ENCODE results near the gene HSP90AB1.

The HSP90AB1 gene
- long read RNA-seq, transcript HSP90AB1-203 (12 exons, 2,572 nt): major isoform, 10,326 of 12,044 reads
- long read RNA-seq, transcript HSP90AB1-201 (12 exons, 2,582 nt): minor isoform, 55 of 12,044 reads
- long read RNA-seq, partial matches to known transcripts: 1,490 of 12,044 reads
- long read RNA-seq, other reads (novel, unspliced or antisense): 169 of 12,044 reads

DNA sequence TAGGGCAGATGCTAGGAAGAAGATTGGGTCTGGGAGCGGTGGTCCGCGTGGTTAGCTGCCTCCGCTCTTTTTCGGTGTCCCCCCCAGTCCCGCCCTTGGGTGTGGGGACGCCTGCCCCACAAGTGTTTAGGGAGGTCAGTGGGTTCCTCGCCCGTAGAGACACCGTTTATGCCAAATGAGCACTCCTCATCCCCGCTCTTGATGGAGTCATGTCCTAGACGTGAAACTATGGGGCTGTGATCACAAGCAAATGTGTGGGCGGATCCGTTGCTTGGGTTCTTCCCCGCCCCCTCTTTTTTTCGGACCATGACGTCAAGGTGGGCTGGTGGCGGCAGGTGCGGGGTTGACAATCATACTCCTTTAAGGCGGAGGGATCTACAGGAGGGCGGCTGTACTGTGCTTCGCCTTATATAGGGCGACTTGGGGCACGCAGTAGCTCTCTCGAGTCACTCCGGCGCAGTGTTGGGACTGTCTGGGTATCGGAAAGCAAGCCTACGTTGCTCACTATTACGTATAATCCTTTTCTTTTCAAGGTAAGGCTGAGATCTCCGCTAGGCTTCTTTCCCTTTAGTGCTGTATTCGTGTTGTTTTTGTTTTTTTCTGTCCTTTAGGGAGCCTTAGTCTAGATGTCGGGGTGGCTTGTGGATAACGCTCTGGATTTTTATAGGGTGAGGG lies at the start of gene HSP90AB1:
TSS of gene HSP90AB1 (plus strand) at position 439 of the 675 bp plus-strand sequence. CDS start 1,529 bp downstream, outside the sequence.
- peak within 1 kb of the TSS; percentile 59 for H3K4me3 ChIP-seq (replicated peaks; ENCODE audit: insufficient read depth, low read length)
- peak; percentile 97 to 99 for DNase-seq (ENCODE audit: low read depth in 1 of 2, low spot score in 1 of 2)
- H3K27ac ChIP-seq (replicated peaks): peak within 1 kb of the TSS; percentile 92
- no peaks in the 10 kb centered on the region for H3K27me3 ChIP-seq (ENCODE audit: insufficient read depth, poor library complexity, severe bottlenecking)
- no peak for TF ChIP-seq GABPA (IDR thresholded peaks at IDR 0.05; ENCODE audit: low read depth)
- TF ChIP-seq REST (IDR thresholded peaks at IDR 0.05; ENCODE audit: insufficient replicate concordance, low read depth): peak; percentile 82
- TF ChIP-seq POLR2AphosphoS5 (IDR thresholded peaks at IDR 0.05; ENCODE audit: low read depth): peak; percentile 99

DNA sequence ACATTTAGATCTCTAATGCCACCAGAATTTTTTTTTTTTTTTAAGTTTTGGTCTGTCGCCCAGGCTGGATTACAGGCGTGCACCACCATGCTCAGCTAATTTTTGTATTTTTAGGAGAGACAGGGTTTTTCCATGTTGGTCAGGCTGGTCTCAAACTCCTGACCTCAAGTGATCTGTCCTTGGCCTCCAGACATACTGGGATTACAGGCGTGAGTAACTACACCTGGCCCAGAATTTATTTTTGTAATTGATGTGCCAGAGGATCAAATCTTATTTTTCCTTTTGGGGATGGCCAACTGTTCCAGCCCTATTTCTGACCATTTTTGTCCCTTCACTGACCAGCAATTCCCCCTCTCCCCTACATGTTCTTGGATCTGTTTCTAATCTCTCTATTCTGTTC lies 48.2 kb upstream of the HSP90AB1 start:
- H3K27me3 ChIP-seq (ENCODE audit: insufficient read depth, poor library complexity, severe bottlenecking): no peaks in the 10 kb centered on the region
- TF ChIP-seq REST (IDR thresholded peaks at IDR 0.05; ENCODE audit: insufficient replicate concordance, low read depth) (no peak), GABPA (IDR thresholded peaks at IDR 0.05; ENCODE audit: low read depth) (no peak), POLR2AphosphoS5 (IDR thresholded peaks at IDR 0.05; ENCODE audit: low read depth) (no peak), SPI1 (IDR thresholded peaks at IDR 0.05; ENCODE audit: borderline replicate concordance, low read depth) (no peak), CTCF (IDR thresholded peaks at IDR 0.05; ENCODE audit: insufficient read depth, low read length) (no peak)
- H3K4me3 ChIP-seq (replicated peaks; ENCODE audit: insufficient read depth, low read length): no peak overlapping the region
- no peak overlapping the region for H3K27ac ChIP-seq (replicated peaks)
- DNase-seq (ENCODE audit: low read depth in 1 of 2, low spot score in 1 of 2): no peak

GRCh38 chr6:44199883-44200282 lies 47.0 kb upstream of the HSP90AB1 start:
- H3K27ac ChIP-seq (replicated peaks): no peak overlapping the region
- H3K4me3 ChIP-seq (replicated peaks; ENCODE audit: insufficient read depth, low read length): no peak overlapping the region
- H3K27me3 ChIP-seq (ENCODE audit: insufficient read depth, poor library complexity, severe bottlenecking): no peaks in the 10 kb centered on the region
- TF ChIP-seq CTCF (IDR thresholded peaks at IDR 0.05; ENCODE audit: insufficient read depth, low read length): no peak
- TF ChIP-seq POLR2AphosphoS5 (IDR thresholded peaks at IDR 0.05; ENCODE audit: low read depth): no peak
- no peak for TF ChIP-seq REST (IDR thresholded peaks at IDR 0.05; ENCODE audit: insufficient replicate concordance, low read depth)
- TF ChIP-seq SPI1 (IDR thresholded peaks at IDR 0.05; ENCODE audit: borderline replicate concordance, low read depth): no peak
- DNase-seq (ENCODE audit: low read depth in 1 of 2, low spot score in 1 of 2): no peak
